A549 (cell line): ENCODE results near the gene BCDIN3D.

ENCODE experiments used
- FOSL2 ChIP-seq, 2 experiments: fragments of 450-650 bp in 1 of 2; fragments of >200 bp in 1 of 2; sonication (Bioruptor Twin) in 1 of 2; formaldehyde crosslinking; IDR thresholded peaks; 2 replicates each; pipeline versions ENCODE4 v1.5.0 to v1.6.1; 2016 to 2020; ENCODE audit warnings: mild to moderate bottlenecking in 1 of 2, moderate library complexity in 1 of 2
- TF ChIP-seq, protein P1 (sequence below): IDR thresholded peaks from 2 replicates; pipeline ENCODE4 v1.6.1; 2012
- TF ChIP-seq, protein P2 (sequence below): fragments of >200 bp; sonication (Bioruptor Twin); formaldehyde crosslinking; IDR thresholded peaks from 3 replicates; pipeline ENCODE4 v1.5.1; 2016
- TF ChIP-seq, protein P3 (sequence below): IDR thresholded peaks from 2 replicates; pipeline ENCODE4 v1.6.1; 2012

DNA sequence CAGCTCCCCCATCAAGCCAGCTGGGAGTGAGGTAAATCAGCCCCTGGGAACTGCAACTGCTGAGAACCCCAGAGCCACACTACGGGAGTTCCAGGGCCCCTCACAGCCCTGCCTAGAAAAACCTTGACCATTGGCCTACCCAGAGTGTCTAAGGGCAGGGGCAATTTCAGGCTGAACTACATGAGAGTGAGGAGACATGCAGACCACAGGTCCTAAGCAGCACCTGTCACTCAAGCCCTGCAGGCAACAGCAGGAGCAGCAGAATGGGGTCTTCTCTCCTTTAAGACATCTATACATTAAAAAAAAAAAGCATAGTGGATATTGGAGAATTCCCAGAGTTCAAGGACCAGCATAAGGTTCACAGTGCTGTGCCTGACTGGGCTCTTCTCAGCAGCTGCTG is 19.6 kb downstream of the BCDIN3D start:
- TF ChIP-seq, protein P1, sequence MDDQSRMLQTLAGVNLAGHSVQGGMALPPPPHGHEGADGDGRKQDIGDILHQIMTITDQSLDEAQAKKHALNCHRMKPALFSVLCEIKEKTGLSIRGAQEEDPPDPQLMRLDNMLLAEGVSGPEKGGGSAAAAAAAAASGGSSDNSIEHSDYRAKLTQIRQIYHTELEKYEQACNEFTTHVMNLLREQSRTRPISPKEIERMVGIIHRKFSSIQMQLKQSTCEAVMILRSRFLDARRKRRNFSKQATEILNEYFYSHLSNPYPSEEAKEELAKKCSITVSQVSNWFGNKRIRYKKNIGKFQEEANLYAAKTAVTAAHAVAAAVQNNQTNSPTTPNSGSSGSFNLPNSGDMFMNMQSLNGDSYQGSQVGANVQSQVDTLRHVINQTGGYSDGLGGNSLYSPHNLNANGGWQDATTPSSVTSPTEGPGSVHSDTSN: no peak
- TF ChIP-seq, protein P2, sequence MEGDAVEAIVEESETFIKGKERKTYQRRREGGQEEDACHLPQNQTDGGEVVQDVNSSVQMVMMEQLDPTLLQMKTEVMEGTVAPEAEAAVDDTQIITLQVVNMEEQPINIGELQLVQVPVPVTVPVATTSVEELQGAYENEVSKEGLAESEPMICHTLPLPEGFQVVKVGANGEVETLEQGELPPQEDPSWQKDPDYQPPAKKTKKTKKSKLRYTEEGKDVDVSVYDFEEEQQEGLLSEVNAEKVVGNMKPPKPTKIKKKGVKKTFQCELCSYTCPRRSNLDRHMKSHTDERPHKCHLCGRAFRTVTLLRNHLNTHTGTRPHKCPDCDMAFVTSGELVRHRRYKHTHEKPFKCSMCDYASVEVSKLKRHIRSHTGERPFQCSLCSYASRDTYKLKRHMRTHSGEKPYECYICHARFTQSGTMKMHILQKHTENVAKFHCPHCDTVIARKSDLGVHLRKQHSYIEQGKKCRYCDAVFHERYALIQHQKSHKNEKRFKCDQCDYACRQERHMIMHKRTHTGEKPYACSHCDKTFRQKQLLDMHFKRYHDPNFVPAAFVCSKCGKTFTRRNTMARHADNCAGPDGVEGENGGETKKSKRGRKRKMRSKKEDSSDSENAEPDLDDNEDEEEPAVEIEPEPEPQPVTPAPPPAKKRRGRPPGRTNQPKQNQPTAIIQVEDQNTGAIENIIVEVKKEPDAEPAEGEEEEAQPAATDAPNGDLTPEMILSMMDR: no peak
- TF ChIP-seq, protein P3, sequence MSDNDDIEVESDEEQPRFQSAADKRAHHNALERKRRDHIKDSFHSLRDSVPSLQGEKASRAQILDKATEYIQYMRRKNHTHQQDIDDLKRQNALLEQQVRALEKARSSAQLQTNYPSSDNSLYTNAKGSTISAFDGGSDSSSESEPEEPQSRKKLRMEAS: no peak
- TF ChIP-seq FOSL2 (IDR thresholded peaks at IDR 0.05) (no peak), FOSL2 (CRISPR knock-in tag; IDR thresholded peaks at IDR 0.05) (no peak)
